Measurements from ENCODE around the gene GMDS.
A peak's percentile ranks its signal among the peaks of the same experiment; 100 is the strongest.

The GMDS gene

DNA sequence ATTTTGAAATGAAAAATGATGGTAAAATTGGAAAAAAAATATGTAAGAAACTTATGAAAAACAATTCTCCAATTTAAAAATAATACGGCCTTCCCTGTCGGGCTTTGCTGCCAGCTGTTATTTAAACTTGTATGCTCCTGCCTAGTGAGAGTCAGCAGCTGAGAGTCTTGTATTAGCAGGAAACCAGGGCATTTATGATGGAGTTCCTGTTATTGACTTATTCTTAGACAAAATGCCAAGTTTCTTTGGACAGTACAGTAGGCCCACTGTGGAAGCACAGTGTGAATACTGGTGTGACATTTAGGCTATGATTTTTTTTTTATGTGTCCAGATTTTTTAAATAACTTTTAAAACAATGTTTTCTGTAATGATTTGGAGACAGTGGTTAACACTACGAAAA is 42.1 kb downstream of the GMDS start:
- no peak for DNase-seq

DNA sequence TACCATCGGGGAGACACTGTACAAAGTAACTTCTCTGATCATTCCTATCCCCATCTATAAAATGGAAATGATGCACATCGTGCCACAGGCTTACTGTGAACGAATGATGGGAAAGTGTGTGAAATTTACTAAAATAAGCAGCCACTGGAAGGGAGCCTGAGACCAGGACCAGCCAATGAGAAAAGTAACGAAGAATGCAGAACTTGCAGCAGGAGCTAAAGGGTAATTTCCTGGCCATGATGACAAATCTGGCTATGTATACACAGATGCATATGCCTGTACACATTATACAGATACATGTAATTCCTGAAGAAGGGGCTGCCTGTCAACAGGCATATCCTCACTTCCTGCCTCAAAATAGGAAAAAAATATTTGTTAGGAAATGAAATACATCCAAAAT is 47.4 kb downstream of the GMDS start:
- no peak for DNase-seq

DNA sequence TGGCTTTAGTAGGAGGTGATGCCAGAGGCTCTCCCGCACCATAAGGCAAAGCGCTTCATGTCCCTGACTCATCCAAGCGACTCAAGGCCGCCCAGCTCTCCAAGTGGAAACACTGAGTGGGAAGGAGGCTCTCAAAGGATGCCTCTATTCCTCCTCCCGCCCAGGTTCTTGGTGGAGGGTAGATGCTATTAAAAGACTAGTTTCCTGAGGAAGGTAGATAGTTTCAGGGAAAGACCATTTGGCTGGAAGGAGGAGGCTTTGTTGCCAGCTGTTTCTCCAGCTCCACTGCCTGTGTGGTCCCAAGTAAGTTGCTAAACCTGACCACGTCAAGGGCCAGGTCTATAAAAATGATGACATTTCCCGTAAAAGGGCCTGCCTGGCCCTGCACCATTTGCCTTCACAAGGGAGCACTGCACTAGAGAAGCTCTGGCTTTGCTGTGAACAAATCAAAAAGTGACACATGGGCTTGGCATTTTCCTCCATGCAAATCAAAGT is 48.2 kb downstream of the GMDS start:
- DNase-seq = no peak

DNA sequence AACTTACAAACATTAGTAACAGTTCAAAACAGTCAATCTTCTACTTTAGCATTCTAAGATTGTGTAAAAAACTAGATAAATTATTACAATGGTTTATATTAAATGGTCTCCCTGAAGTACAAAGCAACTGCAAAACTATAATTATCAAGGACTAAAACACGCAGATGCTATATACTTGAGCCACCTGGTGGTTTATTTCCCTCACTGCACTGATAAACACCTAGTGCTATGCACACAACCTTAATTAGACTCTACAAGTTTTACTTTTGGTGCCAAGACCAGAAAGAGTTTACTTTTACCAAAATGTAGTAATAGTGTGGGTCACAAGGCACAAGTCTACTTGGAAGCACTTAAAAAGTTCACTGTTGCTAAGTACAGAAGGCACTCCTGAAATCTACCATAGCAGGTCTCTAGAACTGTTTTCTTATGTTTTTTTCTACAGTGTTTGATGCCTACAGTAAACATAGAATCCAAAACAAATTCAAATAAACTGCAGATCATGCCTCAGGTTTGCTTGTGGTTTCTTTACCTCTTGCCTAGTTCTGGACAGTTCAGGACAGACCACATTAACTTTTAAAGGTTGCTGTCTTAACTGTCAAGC is 49.2 kb downstream of the GMDS start:
- peak; percentile 26 for DNase-seq

DNA sequence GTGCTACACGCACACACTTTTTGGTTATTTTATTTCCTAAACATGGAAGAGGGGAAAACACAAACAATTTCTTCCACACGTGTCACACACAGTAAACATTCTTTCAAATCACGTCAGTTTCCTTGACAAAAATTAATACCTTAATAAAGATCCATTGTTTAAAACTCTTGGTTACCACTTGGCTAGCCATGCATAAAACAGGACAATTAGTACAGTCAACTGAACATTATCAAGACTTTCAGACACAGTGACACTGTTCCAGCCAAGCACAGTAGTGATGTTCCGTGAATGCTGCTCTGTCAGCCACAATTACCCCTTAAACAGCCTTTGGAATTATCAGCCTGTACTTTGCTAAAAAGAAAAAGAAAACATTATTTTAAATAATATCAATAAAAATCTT is 50.8 kb downstream of the GMDS start:
- no peak for DNase-seq

DNA sequence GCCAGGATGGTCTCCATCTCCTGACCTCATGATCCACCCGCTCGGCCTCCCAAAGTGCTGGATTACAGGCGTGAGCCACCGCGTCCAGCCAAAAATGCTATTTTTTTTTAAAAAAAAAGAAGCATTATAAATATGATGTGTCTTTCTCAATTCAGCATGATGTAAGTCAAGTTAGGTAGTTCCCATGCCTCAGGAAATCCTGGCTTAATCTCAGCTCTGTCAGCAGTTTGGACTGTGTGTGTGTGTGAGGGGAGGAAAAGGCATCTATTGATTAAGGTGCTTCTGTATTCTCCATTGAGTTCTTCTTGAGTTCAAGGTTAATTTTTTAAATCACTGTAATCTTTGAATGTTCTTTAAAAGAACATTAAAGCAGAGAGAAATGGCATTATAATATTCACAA is 51.5 kb downstream of the GMDS start:
- no peak for DNase-seq

DNA sequence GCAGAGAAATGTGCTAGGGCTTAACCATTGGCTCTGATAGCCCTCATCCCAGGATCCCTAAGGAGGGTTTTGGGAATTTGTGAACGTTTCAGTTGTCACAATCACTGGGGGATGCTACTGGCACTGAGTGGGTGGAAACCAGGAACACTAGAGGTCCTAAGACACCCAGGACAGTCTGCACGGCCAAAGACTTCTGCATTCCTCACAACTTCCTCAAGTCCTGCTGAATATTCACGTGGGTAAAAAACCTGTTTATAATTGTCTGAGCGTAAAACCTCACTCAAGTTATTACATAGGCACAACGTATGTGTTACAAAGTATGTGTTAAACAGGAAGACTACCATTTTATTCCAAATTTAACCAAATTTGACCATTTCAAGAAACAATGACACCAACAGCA is 52.4 kb downstream of the GMDS start:
- no peak for DNase-seq

DNA sequence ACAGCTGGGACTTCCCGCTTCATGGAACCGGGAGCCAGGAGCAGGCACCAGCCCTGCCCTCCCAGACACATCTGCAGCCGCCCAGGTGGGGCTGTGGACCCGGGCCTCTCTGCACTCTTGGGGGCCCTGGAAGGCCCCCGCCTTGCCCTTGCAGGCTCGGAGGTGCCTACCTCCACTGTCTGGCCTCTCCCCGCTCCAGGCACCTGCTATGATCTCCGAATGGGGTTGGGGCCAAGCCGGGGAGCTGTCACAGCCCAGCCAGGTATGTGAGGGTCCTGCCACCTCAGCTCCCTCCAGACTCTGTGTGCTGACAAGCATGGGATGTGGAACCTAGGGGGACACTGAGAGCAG is 54.0 kb downstream of the GMDS start:
- DNase-seq = no peak

DNA sequence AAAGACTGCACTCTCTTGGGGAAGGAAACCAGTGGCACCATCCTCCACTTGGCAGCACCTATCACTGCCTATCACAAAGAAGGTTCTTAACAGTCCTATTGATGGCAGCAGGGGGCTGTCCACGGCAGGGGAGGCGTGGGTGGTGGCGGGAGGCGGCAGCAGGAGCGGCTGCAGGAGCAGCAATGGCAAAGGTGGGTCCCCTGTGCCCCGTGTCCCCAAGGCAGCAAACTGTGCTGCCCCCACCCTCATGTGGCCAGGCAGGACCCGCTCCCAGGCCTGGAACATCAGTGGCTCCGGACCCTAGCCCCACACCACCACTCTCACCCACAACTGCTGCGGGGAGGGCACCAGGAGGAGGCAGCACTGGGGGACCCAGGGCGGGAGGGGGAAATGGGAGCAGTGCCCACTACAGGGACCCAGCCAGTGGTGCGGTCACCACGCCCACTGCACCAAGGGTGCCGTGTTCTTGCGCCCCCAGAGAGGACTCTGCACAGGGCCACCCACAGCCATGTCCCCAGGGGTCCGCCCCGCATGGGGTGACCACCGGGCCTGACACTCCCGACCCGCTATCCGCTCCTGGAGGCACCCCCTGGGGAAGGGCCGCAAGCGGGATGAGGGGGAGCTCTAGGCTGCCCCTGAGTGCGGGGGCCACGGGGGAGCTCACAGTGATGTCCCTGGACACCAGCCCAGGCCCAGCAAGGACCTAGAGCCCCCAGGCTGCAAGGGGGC is 54.6 kb downstream of the GMDS start:
- no peak for DNase-seq

DNA sequence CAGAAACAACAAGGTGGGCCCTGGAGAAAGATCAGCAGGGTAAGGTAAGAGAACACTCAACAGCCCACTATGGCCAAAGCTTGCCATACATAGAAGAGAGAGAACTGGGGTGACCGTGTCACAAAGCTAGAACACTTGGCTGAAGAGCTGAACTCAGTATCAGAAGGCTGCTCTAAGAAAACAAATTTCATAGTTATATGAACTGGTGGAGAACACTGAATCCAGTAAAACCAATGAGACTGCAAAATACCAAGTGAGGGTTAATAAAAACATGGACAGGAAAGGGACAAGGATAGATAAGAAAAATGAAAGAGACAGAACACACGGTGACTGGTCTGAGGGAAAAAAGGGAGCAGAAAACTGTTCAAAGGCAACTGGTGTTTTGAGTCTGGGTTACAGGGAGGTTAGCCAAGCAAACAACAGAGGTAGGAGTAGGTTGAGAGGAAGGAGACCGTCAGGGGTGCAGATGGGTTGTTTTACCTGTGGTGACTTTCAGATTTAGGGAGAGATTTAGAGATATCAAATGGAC is 56.5 kb downstream of the GMDS start:
- no peak for DNase-seq

DNA sequence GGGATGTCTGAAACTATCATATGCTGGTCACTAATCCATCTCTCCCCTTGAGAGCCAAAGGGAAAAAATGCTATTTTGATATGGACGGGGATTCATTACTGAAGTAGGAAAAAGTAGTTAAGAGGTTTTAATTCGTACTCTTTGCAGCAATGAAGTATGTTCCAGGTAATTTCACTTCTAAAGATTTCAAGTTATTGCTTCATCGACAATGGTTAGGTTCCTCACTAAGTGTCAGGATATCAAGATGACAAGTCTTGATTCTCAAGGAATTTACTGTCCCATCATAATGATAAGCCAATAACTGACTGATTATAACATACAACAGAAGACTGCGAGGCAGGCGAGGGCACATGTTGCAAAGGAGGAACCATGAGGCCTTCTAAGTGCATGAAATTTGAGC is 57.0 kb downstream of the GMDS start:
- DNase-seq = no peak

DNA sequence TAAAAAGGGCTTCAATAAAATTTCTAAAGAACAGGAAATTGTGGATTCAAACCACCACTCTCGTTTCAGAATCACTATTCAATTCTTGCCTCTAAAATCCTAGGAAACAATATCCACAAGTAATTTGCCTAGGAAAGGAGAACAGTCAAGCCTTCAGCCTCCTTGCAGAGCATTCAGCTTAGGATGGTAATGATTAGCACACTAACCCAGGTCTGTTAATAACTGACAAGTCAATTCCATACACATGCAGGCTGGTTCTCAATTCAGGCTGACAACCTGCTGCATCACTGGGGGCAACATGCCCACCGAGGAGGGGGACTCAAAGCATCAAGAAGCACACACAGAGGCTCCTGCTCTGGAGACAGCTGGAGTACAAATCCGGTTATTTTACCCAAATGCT is 57.6 kb downstream of the GMDS start:
- DNase-seq = no peak

DNA sequence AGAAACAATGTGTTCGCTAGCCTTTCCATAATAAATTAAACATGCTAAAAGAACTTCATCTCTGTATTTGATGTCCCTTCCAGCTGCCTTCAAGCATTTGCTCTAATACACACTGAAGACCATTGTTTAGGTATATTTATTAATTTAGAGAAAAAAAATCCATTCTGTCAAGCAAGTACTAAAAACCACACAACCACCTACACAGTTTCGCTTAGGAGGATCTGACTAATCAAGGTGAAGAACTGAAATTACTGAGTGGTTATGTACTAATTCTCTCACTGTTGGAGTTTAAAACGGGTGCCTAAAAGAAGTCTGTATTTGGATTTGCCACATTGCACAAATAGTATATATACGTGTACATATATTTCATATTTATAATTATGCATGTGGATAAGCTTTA is 58.9 kb downstream of the GMDS start:
- no peak for DNase-seq

DNA sequence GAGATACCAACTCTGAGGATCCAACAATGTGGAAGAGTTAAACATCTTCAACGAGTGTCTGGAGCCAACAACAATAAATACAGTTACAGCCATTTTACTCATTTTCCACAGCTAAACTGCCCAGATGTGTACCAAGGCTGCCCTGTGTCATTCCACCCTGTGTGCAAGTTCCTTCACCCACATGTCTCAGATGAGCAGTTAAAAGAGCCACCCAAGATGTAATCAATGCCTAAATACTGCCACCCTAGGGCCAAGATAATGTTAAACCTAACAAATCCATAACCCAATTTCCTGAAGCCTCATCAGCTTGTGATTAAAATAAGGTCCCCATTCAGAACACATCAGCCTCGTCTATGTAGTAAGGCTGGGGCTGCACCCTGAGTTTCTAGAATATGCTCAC is 59.9 kb downstream of the GMDS start:
- no peak for DNase-seq

DNA sequence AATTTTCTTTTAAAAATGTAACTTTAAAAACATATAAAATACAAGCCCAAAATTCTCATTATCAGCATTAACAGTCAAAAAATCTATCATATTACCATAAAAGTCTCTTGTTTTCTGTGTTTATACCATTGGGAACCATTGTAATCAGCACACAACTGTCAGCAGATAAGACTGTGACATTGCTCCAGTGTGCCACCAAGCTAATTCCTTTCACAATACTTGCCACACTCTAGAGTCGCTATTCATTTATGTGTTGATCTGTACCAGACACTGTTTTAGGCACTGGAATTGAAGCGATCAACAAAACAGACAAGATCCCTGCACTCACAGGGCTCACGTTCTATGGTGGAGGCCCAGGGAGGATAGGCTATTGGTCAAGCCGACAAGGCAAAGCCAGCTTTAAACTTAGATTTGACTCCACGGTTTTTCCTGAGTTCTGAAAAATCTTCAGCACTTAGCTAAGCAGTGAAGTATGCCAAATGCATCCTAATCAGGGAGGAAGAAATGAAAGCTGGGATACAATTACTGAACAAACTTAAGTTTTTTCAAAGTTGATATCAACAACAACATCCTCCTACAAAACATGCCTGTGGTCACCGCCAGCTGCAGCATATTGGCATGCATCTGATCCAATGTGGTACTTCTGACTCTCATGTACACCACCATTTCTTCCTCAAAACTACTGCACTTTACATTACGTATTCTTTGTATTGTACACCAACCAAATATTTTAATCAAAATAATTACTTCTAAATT is 60.5 kb downstream of the GMDS start:
- DNase-seq = no peak

DNA sequence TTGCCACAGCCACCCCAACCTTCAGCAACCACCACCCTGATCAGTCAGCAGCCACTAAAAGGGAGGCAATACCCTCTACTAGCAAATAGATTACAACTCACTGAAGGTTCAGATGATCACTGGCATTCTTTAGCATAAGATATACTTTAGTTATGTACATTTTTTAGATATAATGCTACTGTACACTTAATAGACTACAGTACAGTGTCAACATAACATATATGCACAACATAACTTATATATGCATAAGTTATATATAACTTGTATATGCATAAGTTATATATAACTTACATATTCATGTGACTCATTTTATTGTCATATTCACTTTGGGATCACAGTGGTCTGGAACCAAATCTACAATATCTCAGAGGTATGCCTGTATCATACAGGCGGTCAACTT is 61.7 kb downstream of the GMDS start:
- no peak for DNase-seq

DNA sequence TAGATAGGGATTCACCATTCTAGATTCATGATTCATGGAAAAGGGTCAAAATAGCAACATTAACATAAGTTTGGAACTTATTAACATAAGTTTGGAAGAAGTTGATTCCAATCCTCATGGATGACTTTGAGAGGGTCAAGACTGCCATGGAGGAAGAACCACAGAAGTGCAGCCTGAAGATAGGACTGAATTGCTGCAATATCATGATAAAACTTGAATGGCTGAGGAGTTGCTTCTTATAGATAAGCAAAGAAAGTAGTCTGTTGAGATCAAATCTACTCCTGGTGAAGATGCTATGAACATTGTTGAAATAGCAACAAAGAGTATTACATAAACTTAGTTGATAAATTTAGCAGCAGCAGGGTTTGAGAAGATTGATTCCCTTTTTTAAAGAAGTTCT is 62.2 kb downstream of the GMDS start:
- DNase-seq = no peak

DNA sequence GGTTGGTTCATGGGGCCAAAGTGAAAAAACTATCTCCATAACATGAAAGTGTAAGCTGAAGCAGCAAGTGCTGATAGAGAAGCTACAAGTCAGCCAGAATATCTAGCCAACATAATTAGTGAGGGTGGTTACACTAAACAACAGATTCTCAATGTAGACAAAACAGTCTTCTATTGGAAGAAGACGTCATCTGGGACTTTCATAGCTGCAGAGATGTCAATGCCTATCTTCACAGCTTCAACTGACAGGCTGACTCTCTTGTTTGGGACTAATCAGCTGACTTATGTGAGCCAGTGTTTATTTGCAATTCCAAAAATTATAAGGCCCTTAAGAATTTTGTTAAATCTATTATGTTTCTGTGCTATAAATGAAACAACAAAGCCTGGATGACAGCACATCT is 63.2 kb downstream of the GMDS start:
- DNase-seq = no peak

DNA sequence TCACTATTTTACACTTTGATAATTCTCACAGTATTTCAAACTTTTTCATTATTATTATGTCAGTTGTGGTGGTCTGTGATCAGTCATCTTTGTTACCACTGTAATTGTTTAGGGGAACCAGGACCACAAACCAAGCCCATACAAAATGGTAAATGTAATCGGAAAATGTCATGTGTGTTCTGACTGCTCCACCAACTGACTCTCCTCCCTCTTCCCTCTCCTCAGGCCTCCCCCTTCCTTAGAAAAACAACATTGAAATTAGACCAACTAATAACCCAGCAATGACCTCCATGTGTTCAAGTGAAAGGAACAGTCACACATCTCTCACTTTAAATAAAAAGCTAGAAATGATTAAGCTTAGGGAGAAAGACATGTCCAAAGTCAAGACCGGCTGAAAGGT is 63.8 kb downstream of the GMDS start:
- DNase-seq = no peak

DNA sequence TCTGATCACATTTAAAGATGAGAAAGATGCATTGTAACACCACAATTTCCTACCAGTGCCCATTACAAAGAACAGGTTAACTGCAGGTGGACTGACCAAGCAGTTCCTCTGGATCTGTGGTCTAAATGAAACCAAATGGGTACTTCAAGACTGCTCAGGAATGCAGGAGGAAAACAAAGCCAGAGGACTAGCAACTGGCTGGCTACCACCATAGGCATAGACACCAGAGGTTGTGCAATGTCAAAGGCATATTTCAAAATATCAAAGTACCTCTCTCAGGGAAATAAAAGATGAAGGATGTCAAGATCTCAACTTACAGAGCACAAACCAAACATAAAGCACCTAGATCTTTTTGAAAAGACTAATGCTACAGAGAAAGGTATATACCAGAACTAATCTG is 65.5 kb downstream of the GMDS start:
- no peak for DNase-seq

DNA sequence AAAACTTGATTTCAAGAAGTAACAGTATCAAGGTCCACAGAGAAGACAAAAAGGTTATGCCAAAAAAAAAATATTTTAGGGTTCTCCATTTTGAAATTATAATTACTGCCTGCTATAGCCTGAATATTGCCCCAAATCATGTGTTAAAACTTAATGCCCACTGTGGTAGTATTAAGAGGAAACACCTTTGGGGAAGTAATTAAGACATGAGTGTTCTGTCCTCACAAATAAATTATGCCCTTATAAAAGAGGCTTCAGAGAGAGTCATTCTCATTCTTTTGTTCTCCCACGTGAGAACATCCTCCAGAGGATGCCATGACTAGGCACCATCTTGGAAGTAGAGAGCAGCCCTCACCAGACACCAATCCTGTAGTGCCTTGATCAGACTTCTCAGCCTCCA is 66.2 kb downstream of the GMDS start:
- no peak for DNase-seq

DNA sequence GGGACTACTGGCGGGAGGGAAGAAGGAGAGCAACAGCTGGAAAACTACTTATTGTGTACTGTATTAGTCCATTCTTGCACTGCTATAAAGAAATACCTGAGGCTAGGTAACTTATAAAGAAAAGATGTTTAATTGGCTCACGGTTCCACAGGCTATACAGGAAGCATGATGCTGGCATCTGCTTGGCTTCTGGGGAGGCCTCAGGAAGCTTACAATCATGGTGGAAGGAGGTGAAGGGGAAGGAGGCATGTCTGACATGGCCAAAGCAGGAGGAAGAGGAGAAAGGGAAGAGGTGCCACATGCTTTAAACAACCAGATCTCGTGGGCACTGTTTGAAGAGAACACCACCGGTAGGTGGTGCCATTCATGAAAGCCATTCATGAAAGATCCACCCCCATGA is 67.3 kb downstream of the GMDS start:
- DNase-seq = no peak

DNA sequence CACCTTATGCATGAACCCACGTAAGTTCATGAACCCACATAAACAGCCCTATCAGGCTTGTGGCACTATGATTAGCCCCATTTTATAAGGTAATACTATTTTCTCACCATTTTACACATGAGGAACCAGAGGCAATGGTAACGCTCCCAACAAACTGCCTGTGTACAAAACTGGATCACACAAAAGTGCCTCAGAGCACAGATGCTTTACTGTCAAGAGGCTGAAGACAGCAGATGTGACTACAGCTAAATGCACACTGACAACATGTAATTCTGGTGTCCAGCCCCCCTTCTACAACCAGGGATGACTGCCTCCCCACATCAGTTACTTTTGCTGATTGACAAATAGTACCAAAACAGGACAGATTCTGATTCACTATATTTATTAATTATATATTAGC is 69.6 kb downstream of the GMDS start:
- no peak for DNase-seq
